Epithelial cell of prostate (primary cell): ENCODE data around the gene N4BP2L2.

ENCODE experiments used
- DNase-seq: peaks from one replicate; pipeline ENCODE4 v3.0.0-alpha.2; 2011; ENCODE audit warnings: low read depth, low spot score
- H3K27ac ChIP-seq: fragments of 450-650 bp; 2 replicates; pipeline ENCODE4 v1.5.1; 2017; ENCODE audit warnings: mild to moderate bottlenecking

N4BP2L2 gene

DNA sequence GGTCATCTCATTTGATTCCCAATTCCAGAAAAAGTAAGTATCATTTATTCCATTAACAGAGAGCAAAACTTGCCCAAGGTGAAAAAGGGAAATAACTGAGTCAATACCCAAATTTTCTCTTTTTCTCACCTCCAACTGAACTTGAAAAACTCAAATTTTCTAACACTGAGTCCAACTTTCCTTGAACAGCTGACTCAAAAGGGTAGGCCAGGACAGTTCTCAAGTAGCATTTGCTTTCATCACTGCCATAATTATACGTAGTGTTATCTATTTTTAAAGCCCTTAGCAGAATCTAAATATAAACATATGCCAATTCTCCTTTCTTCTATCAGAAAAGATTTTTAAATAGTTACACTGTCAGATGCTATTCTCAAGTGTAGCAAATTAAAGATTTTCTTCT is 3.5 kb downstream of the N4BP2L2 start:
- DNase-seq, result no peak
- no peak overlapping the region for H3K27ac ChIP-seq

DNA sequence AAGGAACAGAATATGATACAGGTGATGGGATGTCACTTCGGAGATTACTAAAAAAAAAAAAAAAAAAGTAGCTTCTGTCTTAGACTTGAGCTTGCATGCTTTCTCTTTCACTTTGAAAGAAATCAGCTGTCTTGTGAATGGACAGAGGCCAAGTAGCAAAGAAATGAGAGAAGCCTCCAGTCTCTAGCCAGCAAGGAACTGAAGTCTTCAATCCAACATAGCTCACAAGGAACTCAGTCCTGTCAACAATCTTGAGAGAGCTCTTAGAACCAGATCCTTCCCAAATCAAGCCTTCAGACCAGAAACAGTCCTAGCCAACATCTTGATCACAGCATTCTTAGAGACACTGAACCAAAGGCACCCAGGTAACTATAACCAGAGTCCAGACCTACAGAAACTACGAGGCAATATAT is 7.7 kb downstream of the N4BP2L2 start:
- H3K27ac ChIP-seq, result no peak overlapping the region
- no peak for DNase-seq

DNA sequence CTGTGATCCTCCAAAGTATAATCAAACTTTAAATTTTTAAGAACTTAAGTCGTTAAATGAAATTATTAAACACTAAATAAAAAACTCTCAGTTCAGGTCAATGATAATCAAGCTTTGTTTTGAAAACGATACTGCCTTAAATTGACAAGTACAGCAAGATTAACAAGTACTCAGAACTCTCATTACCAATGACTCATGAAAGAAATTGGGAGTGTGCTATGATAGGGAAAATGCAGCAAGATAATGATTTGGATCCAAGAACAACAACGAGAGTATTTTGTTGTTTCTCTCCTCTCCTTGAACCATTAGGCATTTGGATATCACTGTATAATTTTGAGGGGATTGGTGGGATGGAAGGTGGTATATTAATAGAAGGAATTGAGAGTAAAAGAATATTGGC is 10.2 kb downstream of the N4BP2L2 start:
- DNase-seq, result no peak

DNA sequence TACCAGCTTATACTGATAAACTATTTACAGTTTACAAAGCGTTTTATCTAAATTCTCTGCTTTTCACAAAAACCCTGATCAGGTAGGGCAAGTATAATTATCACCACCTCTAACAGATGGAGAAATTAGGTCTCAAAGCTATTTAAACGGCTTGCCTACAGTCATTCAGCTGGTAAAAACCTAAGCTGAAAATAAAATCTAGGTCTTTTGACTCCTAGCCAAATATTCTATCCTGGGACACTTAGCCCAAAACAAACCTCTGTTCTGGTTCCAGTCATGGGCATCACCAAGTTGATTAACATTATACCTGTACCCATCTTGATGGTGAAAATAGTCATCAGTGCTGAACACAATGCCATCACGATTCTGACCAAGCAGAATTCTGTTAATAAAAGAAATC is 11.4 kb downstream of the N4BP2L2 start:
- no peak for DNase-seq
- H3K27ac ChIP-seq, result no peak overlapping the region

More for the DNA sequence above, 10.2 kb downstream of the N4BP2L2 start:
- no peak overlapping the region for H3K27ac ChIP-seq

- H3K27ac ChIP-seq, result no peak overlapping the region
- DNase-seq, result no peak
These were observed 12.8 kb downstream of the N4BP2L2 start for GRCh38 chr13:32525766-32526165.

GRCh38 chr13:32515246-32515645 is 23.3 kb downstream of the N4BP2L2 start:
- no peak for DNase-seq
- no peak overlapping the region for H3K27ac ChIP-seq

DNA sequence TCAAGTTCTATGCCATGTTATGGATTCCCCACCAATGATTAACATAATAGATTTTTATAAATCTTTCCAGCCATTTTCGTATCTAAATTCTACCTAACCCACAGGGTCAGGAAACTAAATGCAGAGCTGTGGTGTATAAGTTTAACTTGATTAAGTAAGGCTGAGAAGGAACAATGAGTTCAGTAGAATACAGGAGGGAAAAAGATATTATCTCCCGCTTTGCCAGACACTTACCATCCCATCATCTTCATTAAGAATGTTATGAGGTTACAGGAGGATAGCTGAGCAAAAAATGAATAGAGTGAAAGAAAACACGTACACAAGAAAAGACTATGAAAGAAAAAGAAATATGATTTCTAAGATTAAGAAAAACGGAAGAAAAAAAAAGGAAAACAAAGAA is 27.1 kb downstream of the N4BP2L2 start:
- H3K27ac ChIP-seq, result no peak overlapping the region

GRCh38 chr13:32504876-32505275 is 33.7 kb downstream of the N4BP2L2 start:
- DNase-seq, result no peak

More for the DNA sequence above, 27.1 kb downstream of the N4BP2L2 start:
- DNase-seq, result no peak

GRCh38 chr13:32504263-32504662 is 34.3 kb downstream of the N4BP2L2 start:
- DNase-seq, result no peak
- H3K27ac ChIP-seq, result no peak overlapping the region

More at GRCh38 chr13:32504876-32505275, 33.7 kb downstream of the N4BP2L2 start:
- no peak overlapping the region for H3K27ac ChIP-seq

DNA sequence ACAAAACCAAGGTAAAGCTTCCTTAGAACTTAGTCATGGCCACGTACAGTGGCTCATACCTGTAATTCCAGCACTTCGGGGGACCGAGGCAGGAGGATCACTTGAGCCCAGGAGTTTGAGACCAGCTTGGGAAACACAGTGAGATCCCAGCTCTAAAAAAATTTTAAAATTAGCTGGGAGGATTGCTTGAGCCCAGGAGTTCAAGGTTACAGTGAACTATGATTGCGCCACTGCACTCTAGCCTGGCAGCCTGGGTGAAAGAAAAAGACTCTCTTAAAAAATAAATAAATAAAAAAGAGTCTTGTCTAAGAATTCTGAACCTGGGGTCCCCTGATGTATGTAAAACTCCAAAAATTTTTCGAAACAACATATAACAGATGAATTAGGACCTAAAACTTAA is 34.9 kb downstream of the N4BP2L2 start:
- no peak for DNase-seq
- H3K27ac ChIP-seq, result no peak overlapping the region

- no peak for DNase-seq
- H3K27ac ChIP-seq, result no peak overlapping the region
These were observed 37.5 kb downstream of the N4BP2L2 start for GRCh38 chr13:32501064-32501463.

GRCh38 chr13:32499538-32500210 is 38.9 kb downstream of the N4BP2L2 start:
- no peak for DNase-seq
- no peak overlapping the region for H3K27ac ChIP-seq

DNA sequence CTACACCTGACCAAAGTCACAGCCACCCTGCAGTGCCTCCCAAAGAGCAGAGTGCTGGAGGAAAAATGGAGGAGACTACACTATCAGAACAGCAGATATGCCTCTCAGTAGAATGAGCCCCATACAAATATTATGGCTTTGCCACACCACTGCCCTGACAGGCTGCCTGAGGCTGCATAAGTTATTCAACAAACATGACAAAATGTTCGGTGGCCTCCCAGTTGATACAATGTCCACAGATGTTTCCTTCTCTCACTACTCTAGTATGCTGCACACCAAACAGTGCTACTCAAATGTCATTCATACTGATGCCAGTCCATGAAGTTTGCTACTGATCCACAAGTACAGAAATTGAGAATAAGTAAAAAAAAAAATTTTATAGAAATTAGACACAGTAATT is 41.0 kb downstream of the N4BP2L2 start:
- DNase-seq, result no peak
- no peak overlapping the region for H3K27ac ChIP-seq

DNA sequence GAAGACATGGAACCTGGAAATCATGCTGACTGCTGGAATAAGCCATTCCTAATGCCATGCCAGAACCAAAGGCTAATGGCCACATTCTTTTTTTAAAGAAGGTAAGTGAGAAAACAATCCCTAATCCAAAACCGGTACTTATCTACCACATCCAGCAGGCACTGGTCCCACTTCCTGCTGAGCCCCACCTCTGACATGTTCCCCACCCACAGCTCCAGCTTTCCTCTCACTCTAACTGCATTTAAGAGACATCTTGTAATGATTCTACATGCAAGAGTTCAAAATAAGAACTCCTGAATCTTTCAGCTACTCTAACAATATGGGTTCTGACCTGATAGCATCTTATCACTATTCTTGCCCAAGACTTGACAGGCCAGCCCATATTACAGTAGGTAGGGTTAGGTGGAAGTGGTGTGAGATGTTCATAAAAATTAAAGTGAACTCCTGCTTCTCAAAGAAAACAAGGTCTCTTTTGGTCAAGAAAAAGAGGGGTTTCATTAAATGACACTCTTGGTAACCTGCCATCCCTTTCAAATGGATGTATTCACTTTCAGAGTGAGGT is 41.9 kb downstream of the N4BP2L2 start:
- DNase-seq, result no peak
- H3K27ac ChIP-seq, result no peak overlapping the region

- no peak for DNase-seq
- no peak overlapping the region for H3K27ac ChIP-seq
These were observed 42.8 kb downstream of the N4BP2L2 start for GRCh38 chr13:32495841-32496240.

DNA sequence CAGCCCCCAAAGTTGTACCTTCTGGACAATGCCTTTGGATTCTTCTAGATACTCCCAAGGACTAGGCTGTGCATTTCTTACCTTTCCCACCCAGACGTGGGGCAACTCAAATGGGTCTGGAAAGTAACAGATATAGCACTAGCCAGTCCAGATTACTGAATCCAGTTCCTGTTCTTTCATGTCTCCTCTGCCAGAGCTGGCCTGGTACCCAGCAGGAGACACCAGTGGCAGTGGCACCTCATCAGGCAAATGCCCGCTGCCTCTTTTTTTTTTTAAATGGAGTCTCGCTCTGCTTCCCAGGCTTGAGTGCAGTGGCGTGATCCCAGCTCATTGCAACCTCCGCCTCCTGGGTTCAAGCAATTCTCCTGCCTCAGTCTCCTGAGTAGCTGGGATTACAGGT is 43.2 kb downstream of the N4BP2L2 start:
- no peak for DNase-seq
- no peak overlapping the region for H3K27ac ChIP-seq

DNA sequence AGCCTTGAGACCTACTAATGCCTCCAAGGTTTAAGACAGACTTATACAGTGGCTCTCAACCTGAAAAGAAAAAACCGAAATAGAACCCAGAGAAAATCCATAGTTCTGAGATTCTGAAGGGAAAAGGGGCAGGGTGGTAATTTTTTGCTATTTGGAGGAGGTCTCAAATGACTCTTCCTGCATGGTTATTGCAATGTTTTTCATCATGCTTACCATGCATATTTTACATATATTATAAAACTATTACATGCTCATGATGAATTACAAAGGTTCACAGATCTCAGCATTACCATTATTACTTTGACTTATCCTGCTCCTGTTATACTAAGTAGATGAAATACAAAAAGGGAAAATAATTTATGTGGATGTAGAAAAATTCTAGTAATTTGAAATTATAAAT is 47.6 kb downstream of the N4BP2L2 start:
- no peak overlapping the region for H3K27ac ChIP-seq
- no peak for DNase-seq

DNA sequence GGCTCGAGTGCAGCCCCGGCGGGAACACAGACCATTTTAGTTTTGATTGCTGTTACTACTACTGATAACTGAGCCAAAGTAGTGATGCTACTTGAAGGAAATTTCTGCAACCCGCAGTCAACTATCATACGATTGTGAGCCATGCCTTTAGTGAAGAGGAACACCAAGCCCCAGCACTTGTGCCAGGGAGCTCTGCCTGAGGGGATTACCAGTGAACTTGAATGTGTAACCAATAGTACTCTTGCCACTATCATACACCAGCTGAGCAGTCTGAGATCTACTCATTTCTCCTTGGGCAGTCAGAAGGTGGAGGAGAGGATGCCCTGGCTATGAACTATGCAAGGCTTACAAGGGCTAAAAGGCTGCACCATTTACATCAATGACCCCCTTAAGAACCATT is 61.7 kb downstream of the N4BP2L2 start:
- H3K27ac ChIP-seq, result no peak overlapping the region
- DNase-seq, result no peak

GRCh38 chr13:32476021-32476731 is 62.4 kb downstream of the N4BP2L2 start:
- no peak for DNase-seq

GRCh38 chr13:32474999-32475792 is 63.4 kb downstream of the N4BP2L2 start:
- H3K27ac ChIP-seq, result no peak overlapping the region
- DNase-seq, result no peak

More at GRCh38 chr13:32476021-32476731, 62.4 kb downstream of the N4BP2L2 start:
- H3K27ac ChIP-seq, result no peak overlapping the region

DNA sequence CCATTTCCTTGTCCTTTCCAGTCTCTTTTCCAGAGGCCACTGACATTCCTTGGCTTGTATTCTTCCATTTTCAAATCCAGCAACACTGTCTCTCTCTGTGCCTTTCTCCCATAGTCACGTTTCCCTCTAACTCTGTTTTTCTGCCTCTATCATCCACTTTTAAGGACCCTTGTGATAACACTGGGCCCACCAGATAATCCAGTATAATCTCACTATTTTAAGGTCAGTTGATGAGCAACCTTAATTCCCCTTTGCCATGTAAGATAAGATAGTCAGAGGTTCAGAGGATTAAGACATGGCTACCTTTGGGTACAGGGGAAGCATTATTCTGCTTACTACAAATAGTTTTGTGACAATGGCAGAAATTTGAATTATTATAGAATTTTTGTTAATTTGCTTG is 64.9 kb downstream of the N4BP2L2 start:
- DNase-seq, result no peak
- no peak overlapping the region for H3K27ac ChIP-seq
